HEK293 (cell line): ENCODE measurements around the gene ZNF853.

Experiments used
- CTCF ChIP-seq: fragments of 450-650 bp; formaldehyde crosslinking; IDR thresholded peaks from 2 replicates; pipeline ENCODE4 v1.5.1; 2016; ENCODE audit warnings: missing biosample characterization, missing genetic modification characterization
- OVOL3 ChIP-seq: fragments of 450-650 bp; formaldehyde crosslinking; IDR thresholded peaks from 2 replicates; pipeline ENCODE4 v1.5.1; 2016; ENCODE audit warnings: missing biosample characterization, missing genetic modification characterization
- ZIC2 ChIP-seq: fragments of 450-650 bp; formaldehyde crosslinking; IDR thresholded peaks from 2 replicates; pipeline ENCODE4 v1.5.1; 2016; ENCODE audit warnings: missing biosample characterization, missing genetic modification characterization
- ZNF248 ChIP-seq: fragments of 450-650 bp; formaldehyde crosslinking; IDR thresholded peaks from 2 replicates; pipeline ENCODE4 v1.5.1; 2017; ENCODE audit warnings: missing biosample characterization, missing genetic modification characterization
- ZNF341 ChIP-seq: fragments of 450-650 bp; formaldehyde crosslinking; IDR thresholded peaks from 2 replicates; pipeline ENCODE4; 2016; ENCODE audit warnings: low read depth, missing biosample characterization, missing genetic modification characterization
- ZNF391 ChIP-seq: fragments of 450-650 bp; formaldehyde crosslinking; IDR thresholded peaks from 2 replicates; pipeline ENCODE4 v1.5.1; 2016; ENCODE audit warnings: low read depth, missing biosample characterization, missing genetic modification characterization, borderline replicate concordance
- ZNF785 ChIP-seq: fragments of 450-650 bp; formaldehyde crosslinking; IDR thresholded peaks from 2 replicates; pipeline ENCODE4 v1.5.1; 2016; ENCODE audit warnings: missing biosample characterization, missing genetic modification characterization

- TF ChIP-seq ZIC2 (tag by site-specific recombination) (no peak), ZNF341 (no peak), ZNF785 (tag by site-specific recombination) (no peak), ZNF248 (no peak), ZNF391 (tag by site-specific recombination) (no peak), CTCF (no peak), OVOL3 (tag by site-specific recombination) (no peak)
Observed at GRCh38 chr7:6588566-6588965, 26.8 kb upstream of the ZNF853 start.
